HG03039 (cell line): ENCODE data around the gene FKBP14.

ENCODE experiments used
- ATAC-seq: cut with Tn5 transposase; IDR thresholded peaks from one replicate; pipeline ENCODE4 v1.9.1; 2021; ENCODE audit warnings: mild to moderate bottlenecking, moderate library complexity; ENCODE audit not compliant: unreplicated experiment

The FKBP14 gene

DNA sequence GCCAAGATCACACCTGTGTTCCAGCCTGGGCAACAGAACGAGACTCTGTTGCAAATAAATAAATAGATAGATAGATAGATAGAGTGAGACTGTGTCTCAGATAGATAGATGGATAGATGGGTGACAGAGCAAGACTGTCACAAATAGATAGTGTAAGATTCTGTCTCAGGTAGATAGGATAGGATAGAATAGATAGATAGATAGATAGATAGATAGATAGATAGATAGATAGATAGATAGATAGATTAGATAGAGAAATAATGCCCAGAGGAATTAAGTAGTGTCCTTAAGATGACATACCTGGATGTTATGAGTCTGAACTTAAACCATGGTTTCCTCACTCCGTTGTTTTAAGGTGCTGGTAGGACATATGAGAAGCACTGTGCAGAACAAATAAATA lies 9.7 kb upstream of the FKBP14 start:
- ATAC-seq = no peak

DNA sequence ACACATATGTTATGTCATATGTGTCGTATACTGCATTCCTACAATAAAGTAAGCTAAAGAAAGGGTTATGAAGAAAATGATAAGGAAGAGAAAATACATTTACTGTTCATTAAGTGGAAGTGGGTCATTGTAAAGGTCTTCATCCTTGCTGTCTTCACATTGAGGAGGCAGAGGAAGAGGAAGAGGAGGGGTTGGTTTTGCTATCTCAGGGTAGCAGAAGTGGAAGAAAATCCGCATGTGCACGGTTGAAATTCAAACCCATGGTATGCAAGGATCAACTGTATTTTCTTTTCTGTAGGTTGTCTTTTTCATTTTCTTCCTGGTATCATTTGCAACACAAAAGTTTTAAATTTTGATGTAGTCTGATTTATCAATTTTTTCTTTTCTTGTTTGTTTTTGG lies 8.0 kb upstream of the FKBP14 start:
- no peak for ATAC-seq

DNA sequence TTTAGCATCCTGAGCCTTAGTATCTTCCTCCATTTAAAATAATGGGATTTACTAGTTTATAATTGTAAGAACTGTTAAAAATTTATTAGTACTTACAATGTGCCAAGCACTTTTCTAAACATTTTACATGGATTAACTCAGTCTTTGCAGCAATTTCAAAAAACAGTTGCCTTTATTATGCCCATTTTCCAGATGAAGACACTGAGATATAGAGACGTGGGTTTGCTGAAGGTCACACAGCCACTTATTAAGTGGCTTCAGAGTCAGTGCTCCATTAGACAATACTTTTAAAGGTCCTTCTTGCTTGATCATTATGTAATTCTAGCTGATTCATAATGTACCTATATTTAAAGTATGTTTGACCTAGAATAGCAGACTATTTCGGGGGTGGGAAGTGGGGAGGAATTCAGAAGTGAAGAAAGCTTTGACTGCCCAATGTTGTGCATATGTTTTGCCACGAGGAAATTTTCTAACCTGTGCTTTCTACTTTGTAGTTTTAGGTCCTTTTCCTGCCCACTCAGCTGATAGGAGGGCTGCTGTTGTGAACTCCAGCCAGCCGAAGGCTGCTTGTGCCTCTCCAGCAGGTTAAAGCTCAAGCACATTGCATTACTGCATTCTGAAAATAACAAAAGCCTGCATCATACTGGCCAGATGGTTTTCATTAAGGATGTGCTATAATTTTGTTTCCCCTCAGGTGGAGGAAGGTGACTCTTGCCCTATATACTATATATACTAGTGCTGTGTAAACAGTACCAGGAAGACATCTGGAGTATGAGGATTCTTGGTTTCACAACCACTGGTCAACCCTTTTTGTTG lies 6.0 kb upstream of the FKBP14 start:
- no peak for ATAC-seq

DNA sequence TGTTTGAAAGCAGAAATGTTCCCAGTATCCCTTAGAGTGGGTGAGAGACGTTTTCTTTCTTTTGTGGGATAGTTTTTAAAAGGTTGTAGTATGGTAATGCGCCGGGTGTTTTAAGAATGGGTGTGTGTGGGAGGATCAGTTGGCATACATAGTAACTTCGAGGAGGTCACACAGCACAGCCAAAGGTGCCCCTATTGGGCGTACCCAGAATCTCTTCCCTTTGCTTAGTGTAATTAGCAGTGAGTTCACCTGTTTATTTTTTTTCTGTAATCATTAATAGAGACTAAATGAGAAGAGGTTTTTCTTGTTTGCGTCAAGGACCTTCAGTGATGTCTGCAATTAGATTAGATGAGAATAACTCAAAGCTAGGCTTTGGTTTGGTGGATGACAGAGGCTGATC lies 3.2 kb upstream of the FKBP14 start:
- no peak for ATAC-seq

DNA sequence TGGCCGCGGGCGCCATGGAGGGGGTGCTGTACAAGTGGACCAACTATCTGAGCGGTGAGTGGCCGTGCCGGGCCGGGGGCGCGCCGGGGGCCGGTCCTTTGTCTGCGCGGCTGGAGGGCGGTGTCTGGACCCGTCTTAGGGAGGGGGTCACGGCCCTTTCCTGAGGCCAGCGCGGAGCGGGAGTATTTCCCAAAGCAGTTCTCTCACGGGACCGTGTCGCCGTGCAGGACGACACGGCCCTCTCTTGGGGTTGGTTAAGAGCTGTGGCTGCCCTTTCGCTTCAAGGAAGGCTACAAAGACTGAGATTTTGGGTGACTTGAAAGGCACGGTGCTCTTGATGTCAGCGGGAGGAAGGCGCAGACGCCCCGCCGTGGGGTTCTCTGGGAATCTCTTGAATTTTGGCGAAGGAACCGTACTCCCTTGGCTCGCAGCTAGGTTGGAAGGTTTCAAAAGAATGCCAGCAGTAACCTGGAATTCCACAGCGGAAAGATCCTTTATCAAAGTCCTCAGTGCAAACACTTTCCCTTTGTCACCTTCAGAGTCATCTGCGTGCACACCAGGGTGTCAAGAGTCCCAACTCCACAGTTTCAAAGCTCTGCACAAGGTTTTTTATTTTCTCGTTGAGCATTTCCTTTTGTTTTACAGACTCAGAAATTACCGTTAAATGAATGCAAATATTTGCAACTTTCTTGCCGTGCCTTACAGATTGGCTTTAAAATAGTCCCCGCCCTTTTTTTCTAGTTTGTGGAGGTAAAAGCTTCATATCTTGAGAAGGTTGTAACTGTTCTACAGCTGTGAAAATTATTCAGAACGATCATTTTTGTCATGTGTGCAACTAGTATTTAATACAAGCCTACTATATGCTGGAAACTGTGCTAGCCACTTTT lies 2.5 kb upstream of the FKBP14 start:
- peak; percentile 13 for ATAC-seq

DNA sequence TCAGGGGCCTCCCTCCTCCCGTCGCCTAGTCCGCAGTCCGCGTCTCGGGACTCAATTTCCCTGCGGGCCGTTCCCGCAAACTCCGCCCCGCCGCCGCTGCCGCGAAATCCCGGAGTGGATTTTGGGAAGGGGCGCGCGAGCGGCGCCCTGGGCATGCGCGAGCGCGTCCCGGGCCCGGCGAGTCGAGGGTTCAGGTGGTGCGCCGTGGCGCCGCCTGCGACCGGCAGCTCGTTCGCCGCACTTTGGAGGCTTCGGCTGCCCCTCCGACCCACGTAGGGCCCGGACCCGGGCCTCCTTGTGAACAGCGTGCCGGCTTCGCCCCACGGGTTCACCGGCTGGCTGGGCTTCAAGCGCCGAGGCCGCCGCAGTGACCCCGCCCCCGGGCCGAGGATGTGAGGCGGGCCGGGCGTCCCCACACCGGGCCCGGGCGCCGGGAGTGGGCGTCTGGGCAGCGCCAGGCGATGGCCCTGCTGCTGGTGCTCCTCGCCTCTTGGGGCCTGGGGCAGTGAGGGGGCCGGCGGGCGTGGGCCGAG lies 1.8 kb upstream of the FKBP14 start, which contains the start of gene PLEKHA8:
Gene PLEKHA8, plus strand, starts transcription at position 197 of the 533 bp plus-strand sequence. CDS start 351 bp downstream, outside the sequence.
- peak; percentile 48 for ATAC-seq

DNA sequence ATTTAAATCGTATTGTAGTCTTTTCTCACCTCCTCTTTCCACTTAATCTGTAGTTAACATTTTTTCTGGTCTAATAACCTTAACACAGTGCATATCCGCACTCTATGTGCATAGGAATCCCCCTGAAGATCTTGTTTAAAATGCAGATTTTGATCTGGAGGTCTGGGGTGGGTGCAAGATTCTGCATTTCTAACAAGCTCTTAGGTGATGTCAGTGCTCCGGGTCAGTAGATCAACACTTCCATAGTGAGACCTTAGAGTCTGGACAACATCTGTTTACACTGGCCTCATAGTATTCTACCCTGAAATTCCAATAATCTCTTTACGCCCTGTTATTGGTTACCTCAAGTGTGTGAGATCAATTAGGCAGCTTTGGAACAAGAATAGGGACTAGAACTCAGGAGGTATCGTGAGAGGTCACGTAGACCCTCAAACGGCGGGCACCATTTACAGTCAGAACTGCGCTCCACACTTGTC lies 1.3 kb upstream of the FKBP14 start:
- ATAC-seq = no peak

DNA sequence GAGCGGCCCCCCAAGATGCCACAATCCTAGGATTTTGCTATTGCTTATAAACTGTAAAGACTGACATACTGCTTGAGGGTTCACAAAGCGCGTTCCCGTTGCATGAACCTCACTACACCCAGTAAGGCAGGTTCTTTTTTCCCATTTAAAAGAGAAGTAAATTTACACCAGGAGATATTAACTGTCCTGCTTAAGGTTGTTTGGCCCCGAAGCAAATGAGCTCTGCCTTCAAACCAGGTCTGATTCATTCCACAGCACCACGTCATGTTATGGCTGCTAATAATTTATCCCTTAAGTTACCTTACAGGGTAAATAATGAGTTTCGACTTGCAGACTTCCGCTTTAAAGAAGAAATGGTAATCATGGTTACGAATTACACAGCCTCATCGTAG lies 559 bp upstream of the FKBP14 start:
- no peak for ATAC-seq

DNA sequence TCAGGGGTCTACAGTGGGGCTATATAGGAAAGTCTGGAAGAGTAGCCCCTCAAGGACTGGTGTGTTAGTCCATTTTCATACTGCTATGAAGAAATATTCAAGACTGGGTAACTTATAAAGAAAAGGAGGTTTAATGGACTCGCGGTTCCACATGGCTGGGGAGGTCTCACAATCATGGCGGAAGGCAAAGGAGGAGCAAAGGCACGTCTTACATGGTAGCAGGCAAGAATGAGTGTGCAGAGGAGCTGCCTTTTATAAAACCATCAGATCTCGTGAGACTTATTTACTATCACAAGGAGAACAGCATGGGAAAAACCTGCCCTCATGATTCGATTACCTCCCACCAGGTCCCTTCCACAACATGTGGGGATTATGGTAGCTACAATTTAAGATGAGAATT lies 3.0 kb downstream of the FKBP14 start:
- no peak for ATAC-seq

DNA sequence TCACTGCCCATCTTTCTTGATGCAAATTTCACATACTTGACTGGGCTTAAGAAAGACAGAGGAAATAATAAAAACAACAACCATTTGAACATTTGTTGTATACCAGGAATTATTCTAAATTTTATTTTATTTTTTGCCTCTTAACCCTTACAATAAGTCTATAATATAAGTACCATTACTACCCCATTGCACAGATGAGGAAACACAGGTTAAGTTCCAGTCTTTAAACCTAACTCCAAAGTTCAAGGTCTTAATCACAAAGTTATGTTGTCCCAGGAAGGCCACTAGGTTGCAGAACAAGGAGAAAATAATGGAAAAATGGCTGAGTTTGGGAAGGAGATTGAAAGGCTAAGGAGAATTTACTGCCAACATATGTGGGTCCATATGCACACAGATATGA lies 3.5 kb downstream of the FKBP14 start:
- no peak for ATAC-seq

DNA sequence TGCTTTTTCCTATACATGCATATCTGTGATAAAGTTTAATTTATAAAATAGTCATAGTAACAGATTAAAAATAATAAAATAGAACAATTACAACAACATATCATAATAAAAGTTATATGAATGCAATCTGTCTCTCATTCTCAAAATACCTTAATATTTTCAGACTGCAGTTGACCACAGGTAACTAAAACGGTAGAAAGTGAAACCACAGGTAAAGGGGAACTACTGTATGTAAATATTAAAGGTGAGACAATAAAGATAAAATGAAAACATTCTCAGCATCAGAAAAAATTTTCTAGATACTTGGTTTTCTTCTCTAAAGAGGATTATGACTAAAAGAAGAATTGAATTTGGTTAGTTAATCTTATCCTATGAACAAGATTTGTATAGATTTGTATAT lies 6.0 kb downstream of the FKBP14 start:
- ATAC-seq = no peak

DNA sequence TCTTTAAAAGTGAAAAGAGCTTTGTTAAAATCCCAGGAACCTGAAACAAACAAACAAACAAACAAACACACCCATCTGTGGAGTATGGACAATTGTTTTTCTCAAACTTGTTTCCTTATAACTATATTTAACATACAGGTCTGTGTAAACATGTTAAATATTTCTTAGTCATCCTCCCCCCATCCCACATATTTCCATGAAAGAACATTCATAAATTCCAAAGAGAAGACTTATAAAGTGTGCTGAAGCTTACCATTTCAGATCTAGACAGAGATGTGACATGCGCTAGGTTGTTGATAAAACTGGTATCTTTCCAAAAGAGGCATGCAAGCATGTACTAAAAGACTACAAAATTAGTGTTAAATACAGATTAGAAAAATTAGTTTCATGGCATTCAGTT lies 6.5 kb downstream of the FKBP14 start:
- no peak for ATAC-seq

DNA sequence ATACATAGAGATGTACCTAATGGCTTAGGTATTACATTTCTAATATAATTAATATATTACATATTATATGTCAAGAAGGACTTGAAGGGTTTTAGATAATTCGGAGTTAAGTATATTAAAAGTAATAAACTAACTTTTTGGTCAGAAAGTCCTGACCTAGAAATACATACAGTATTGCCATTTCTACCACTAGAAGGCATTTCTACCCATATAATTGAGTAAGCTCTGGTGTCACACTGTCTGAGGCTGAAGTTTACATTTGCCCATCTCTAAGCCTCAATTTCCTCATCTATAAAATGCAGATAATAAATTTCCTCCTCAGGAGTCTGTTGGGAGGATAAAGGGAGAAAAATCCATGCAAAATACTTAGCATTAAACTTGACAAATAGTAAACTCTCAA lies 7.1 kb downstream of the FKBP14 start:
- ATAC-seq = no peak

DNA sequence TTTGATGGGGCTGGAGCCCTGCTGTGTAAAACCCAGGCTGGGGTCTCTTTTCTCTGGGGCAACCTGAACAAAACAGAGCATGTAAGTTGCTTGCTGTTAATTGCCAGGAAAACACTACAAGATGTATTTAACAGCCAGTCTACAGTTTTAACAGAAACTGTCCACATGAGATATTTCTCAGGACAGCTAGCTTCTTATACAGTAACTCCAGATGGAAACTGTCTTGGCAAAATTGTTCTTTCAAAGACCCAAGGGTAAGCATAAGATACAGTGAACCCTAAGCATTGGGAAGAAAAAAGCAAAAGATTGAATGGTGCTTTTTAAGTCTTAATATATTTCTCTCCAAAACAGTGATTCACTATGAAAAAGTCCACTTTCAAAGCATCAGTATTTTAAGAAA lies 8.1 kb downstream of the FKBP14 start:
- no peak for ATAC-seq

DNA sequence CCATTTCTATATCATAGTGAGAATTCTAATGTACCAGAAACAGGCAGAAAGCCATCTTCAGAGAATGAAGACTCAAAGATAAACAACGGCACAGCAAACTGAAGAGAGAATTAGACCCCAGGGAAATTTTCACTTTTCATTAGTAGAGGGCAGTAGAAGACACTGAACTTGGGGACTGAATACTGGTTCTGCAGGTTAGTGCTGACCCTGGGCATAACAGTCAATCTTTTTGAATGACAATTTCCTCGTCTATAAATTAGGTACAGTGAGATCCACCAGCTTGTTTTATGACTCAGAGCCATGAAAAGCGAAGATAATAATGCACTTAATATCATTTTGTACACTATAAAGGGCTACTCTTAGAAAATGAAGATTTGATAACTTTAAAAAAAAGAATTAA lies 13.7 kb downstream of the FKBP14 start:
- no peak for ATAC-seq

DNA sequence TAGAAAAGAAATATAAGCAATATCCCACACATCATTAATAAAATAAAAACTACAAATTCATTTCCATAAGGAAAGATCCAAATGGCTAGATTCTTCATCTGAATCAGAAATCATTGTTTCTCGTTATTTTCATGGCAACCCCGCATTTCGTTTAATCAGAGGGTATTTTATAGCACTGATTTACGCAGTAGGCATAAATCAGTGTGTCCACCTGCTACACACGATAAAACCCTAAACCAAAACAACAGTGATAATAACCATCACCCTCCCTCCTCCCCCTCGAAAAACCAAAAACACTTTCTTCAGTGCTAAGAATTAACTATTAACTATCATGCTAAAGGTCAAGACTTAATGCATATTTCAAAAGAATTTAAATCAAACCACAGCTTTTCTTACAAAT lies 16.5 kb downstream of the FKBP14 start:
- no peak for ATAC-seq

DNA sequence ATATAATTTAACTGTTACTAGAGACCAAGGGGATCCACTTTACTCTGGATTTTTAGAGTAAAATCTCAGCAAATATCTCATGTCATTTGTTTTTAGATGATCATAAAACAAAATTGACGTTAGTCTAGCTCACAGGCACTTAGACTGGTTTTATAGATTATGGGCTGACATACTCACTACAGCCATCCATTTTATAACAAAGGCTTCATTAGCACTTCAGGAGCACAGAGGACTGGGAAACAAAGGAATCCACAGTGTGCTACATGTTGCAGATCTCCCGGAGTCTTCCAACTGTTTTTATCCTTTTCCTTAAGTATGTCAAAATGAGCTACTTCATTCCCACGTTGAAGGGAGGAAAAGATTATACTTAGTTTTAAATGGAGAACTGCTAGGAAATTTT lies 21.0 kb downstream of the FKBP14 start:
- ATAC-seq = no peak

DNA sequence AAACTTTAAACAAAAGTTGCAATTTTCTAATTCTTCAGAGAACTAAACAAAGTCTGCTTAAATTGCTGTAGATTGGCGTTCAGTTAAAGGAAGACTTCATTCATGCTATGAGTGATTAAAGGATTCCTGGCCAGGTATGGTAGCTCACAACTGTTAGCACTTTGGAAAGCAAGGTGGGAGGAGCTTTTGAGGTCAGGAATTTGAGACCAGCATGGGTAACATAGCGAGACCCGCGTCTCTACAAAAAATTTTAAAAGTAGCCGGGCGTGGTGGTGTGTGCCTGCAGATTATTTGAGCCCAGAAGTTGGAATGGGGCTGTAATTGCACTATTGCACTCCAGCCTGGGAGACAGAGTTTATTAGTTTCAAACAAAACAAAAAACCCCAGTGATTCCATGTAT lies 23.4 kb downstream of the FKBP14 start:
- ATAC-seq = no peak

DNA sequence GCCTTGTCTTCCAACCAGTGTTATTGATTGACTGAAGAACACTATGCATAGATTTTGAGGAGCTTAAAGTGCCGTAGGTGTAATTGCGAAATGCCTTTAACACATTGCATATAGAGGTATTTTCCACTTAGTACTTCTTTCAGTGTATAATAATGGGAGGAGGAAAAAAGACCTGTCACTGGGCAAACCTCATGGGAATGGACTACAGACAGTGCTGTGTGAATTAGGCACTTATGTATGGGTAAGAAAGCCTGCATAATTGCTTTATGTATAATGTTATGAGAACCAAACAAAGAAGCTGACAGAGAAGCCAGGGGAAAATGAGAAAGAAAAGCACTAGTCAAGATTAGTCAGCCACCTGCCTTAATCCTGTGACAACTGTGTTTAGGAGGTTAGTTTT lies 24.5 kb downstream of the FKBP14 start:
- no peak for ATAC-seq

DNA sequence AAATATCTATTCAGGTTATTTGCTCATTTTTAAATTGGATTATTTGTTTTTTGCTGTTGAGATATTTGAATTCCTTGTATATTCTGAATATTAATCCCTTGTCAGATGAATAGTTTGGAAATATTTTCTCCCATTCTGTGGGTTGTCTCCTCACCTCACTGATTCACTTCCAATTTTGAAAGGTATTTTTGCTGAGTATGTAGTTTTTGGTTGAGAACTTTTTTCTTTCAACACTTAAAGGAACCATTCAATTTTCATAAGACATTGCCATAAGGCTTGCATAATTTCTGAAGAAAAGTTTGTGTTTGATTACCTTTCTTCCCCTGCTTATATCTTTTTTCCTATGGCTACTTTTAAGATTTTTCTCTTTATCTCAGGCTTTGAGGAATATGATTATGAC lies 28.0 kb downstream of the FKBP14 start:
- no peak for ATAC-seq

DNA sequence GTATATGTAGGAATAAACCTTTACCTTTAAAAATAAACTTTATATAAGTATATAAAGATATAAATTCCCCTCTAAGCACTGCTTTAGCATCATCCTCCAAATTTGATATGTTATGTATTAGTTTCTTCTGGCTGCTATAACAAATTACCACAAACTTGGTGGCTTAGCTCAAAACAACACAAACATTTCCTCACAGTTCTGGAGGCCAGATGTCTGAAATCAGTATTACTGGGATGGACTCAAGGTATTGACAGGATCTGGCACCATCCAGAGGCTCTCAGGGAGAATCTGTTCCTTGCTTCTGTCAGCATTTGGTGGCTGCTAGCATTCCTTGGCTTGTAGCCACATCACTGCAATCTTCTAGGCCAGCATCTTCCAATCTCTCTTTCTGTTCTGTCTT lies 30.2 kb downstream of the FKBP14 start:
- ATAC-seq = no peak

DNA sequence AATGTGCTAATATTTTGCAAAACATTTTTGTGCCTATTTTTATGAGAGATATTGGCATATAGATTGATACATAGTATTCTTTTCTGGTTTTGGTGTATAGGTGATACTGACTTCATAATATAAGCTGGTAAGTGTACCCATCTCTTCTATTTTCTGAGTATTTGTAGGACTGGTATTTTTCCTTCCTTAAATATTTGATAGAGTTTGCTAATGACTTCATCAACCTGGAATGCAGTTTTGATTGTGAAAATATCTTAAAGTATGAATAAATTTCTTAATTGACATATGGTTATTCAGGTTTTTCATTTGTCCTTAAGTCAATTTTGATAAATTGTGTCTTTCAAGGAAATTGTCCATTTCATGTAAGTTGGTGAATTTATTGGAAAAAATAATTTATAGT lies 30.9 kb downstream of the FKBP14 start:
- ATAC-seq = no peak
